ENCODE measurements around the gene SRCIN1. TPM values are rescaled to one million over a fixed set of nuclear protein-coding genes. Genes with fewer than 3 reads are reported as not detected.

SRCIN1 gene
- total RNA-seq, 1 donor from 2014 or later, result 2.0 TPM

GRCh38 chr17:38587203-38587602 is 18.5 kb downstream of the SRCIN1 start:
- Histone ChIP-seq H3K27me3 (ENCODE audit: low read depth) (peaks cover 99% of the 10 kb centered on the region), H3K4me3 (no peak overlapping the region), H3K4me1 (peaks cover 9% of the 10 kb centered on the region), H3K36me3 (no peaks in the 10 kb centered on the region), H3K9me3 (replicated peaks) (no peaks in the 10 kb centered on the region), H3K27ac (replicated peaks) (no peak overlapping the region)
- no peak for DNase-seq
- TF ChIP-seq, protein P1, sequence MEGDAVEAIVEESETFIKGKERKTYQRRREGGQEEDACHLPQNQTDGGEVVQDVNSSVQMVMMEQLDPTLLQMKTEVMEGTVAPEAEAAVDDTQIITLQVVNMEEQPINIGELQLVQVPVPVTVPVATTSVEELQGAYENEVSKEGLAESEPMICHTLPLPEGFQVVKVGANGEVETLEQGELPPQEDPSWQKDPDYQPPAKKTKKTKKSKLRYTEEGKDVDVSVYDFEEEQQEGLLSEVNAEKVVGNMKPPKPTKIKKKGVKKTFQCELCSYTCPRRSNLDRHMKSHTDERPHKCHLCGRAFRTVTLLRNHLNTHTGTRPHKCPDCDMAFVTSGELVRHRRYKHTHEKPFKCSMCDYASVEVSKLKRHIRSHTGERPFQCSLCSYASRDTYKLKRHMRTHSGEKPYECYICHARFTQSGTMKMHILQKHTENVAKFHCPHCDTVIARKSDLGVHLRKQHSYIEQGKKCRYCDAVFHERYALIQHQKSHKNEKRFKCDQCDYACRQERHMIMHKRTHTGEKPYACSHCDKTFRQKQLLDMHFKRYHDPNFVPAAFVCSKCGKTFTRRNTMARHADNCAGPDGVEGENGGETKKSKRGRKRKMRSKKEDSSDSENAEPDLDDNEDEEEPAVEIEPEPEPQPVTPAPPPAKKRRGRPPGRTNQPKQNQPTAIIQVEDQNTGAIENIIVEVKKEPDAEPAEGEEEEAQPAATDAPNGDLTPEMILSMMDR (IDR thresholded peaks at IDR 0.05; ENCODE audit: borderline replicate concordance), result no peak
- intact Hi-C loops (cut with micrococcal nuclease), result no loop called here

DNA sequence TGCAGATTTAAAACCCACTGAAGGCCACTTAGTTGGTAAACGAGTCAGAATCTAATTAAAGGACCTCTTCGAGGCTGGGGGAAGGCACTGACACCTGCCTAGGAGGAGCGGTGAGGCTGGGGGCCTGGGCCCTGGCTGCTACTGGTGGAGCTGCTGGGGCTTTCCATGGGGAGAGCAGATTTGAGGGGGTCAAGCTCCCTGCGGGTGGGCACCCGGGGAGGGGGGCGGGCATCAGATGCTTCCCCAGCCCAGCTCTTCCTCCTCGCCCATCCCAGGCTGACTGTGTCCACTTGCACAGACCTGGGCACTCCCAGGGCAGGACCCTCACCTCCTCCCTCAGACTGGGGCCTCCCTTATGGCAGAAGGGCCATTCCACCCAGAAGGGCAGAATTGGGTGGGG is 19.0 kb downstream of the SRCIN1 start:
- TF ChIP-seq, protein P1 (IDR thresholded peaks at IDR 0.05; ENCODE audit: borderline replicate concordance), result no peak
- intact Hi-C loops (cut with micrococcal nuclease), result no loop called here
- no peak for DNase-seq
- Histone ChIP-seq H3K27me3 (ENCODE audit: low read depth) (peaks cover 99% of the 10 kb centered on the region), H3K36me3 (no peaks in the 10 kb centered on the region), H3K4me1 (peaks cover 9% of the 10 kb centered on the region), H3K27ac (replicated peaks) (no peak overlapping the region), H3K4me3 (no peak overlapping the region), H3K9me3 (replicated peaks) (no peaks in the 10 kb centered on the region)

DNA sequence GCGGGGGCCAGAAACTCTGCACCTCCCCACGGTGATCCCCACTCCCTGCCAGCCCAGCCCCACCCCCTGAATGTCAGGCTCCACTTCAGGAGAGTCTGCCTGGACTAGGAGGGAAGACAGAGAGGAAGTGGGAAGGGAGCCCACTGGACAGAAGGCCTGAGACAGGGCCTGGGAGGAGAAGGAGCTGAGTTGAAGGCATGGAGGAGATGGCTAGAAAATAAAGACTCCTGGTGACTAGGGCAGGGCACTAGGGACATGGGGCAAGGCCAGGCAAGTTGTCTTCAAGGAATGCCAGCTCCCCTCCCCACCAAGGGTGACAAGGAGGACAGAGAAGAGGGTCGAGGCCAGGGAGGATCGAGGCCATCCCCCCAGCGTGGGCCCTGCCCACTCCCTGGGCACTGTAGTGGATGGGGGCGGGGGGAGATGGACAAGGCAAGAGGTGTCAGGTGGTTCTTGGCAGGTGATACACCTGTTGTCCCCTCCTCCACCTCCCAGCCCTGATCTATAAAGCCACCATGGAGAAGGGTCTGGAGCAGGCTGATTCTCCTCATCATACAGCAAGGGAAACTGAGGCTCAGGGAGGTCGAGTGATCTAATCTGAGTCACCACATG is 19.7 kb downstream of the SRCIN1 start:
- TF ChIP-seq, protein P1 (IDR thresholded peaks at IDR 0.05; ENCODE audit: borderline replicate concordance), result no peak
- DNase-seq, result no peak
- peaks cover 9% of the 10 kb centered on the region for H3K4me1 ChIP-seq
- intact Hi-C loops (cut with micrococcal nuclease), result no loop called here
- H3K9me3 ChIP-seq (replicated peaks), result no peaks in the 10 kb centered on the region
- no peak overlapping the region for H3K4me3 ChIP-seq
- peaks cover 96% of the 10 kb centered on the region for H3K27me3 ChIP-seq (ENCODE audit: low read depth)
- no peaks in the 10 kb centered on the region for H3K36me3 ChIP-seq
- no peak overlapping the region for H3K27ac ChIP-seq (replicated peaks)

GRCh38 chr17:38585056-38585917 is 20.5 kb downstream of the SRCIN1 start:
- no peak for DNase-seq
- H3K27me3 ChIP-seq (ENCODE audit: low read depth), result peaks cover 96% of the 10 kb centered on the region
- no peak overlapping the region for H3K4me3 ChIP-seq
- no peaks in the 10 kb centered on the region for H3K36me3 ChIP-seq
- TF ChIP-seq, protein P1 (IDR thresholded peaks at IDR 0.05; ENCODE audit: borderline replicate concordance), result no peak
- peaks cover 9% of the 10 kb centered on the region for H3K4me1 ChIP-seq
- H3K9me3 ChIP-seq (replicated peaks), result no peaks in the 10 kb centered on the region
- H3K27ac ChIP-seq (replicated peaks), result no peak overlapping the region
- intact Hi-C loops (cut with micrococcal nuclease), result no loop called here

- Histone ChIP-seq H3K9me3 (replicated peaks) (no peaks in the 10 kb centered on the region), H3K4me3 (no peak overlapping the region), H3K36me3 (no peaks in the 10 kb centered on the region), H3K27ac (replicated peaks) (no peak overlapping the region), H3K4me1 (peaks cover 9% of the 10 kb centered on the region), H3K27me3 (ENCODE audit: low read depth) (peaks cover 96% of the 10 kb centered on the region)
- DNase-seq, result peak; percentile 56
- intact Hi-C loops (cut with micrococcal nuclease), result no loop called here
- TF ChIP-seq, protein P1 (IDR thresholded peaks at IDR 0.05; ENCODE audit: borderline replicate concordance), result peak; percentile 95
These were observed 21.3 kb downstream of the SRCIN1 start for GRCh38 chr17:38584350-38584925.

Data from left ventricle myocardium inferior (tissue), 1 donor.